Astrocyte (in vitro differentiated cells and primary cell): ENCODE results near the gene ADARB2. TPM values are rescaled to one million over a fixed set of nuclear protein-coding genes. Genes with fewer than 3 reads are reported as not detected.

Experiments used
- DNase-seq: peaks from one replicate; pipeline ENCODE4 v3.0.0-alpha.2; 2010; ENCODE audit warnings: low read depth
- FAIRE-seq: peaks from 2 replicates; lab custom pipeline; 2011; peaks lifted over from hg19 to GRCh38; lab: Jason Lieb, UNC
- H2AFZ ChIP-seq: 2 replicates; pipeline ENCODE4 v1.6.0; 2012; ENCODE audit warnings: low read depth, low read length, inconsistent platforms
- H3K27ac ChIP-seq: 2 replicates; pipeline ENCODE4 v1.5.1; 2011; ENCODE audit warnings: low read depth, low read length, inconsistent platforms
- H3K27me3 ChIP-seq: 2 replicates; pipeline ENCODE4 v1.6.0; 2011; ENCODE audit warnings: low read length, inconsistent platforms; ENCODE audit not compliant: insufficient read depth
- H3K36me3 ChIP-seq: 2 replicates; pipeline ENCODE4 v1.5.1; 2011; ENCODE audit warnings: low read length, inconsistent platforms; ENCODE audit not compliant: insufficient read depth
- H3K4me1 ChIP-seq: 2 replicates; pipeline ENCODE4 v1.5.1; 2011; ENCODE audit warnings: low read length, inconsistent platforms; ENCODE audit not compliant: insufficient read depth
- H3K4me2 ChIP-seq: 2 replicates; pipeline ENCODE4 v1.6.0; 2012; ENCODE audit warnings: low read length, inconsistent platforms
- H3K4me3 ChIP-seq: 2 replicates; pipeline ENCODE4 v1.5.1; 2011; ENCODE audit warnings: low read depth, mild to moderate bottlenecking, low read length, inconsistent platforms; ENCODE audit not compliant: insufficient read depth
- H3K79me2 ChIP-seq: 2 replicates; pipeline ENCODE4 v1.6.0; 2012; ENCODE audit warnings: mild to moderate bottlenecking, low read length, inconsistent platforms; ENCODE audit not compliant: insufficient read depth
- H3K9ac ChIP-seq: 2 replicates; pipeline ENCODE4 v1.6.0; 2012; ENCODE audit warnings: mild to moderate bottlenecking, low read length, inconsistent platforms
- H3K9me3 ChIP-seq: 2 replicates; pipeline ENCODE4 v1.5.1; 2012; ENCODE audit warnings: low read depth, mild to moderate bottlenecking, low read length, inconsistent platforms; ENCODE audit not compliant: insufficient read depth
- H4K20me1 ChIP-seq: 2 replicates; pipeline ENCODE4 v1.6.0; 2012; ENCODE audit warnings: low read length, inconsistent platforms; ENCODE audit not compliant: insufficient read depth
- H3K27ac Mint-ChIP-seq: one replicate; pipeline ENCODE4 v1.8.0; 2021; ENCODE audit warnings: mild to moderate bottlenecking, mixed read lengths; ENCODE audit not compliant: unreplicated experiment
- H3K27me3 Mint-ChIP-seq: one replicate; pipeline ENCODE4 v1.8.0; 2021; ENCODE audit warnings: low read depth, mixed read lengths; ENCODE audit not compliant: unreplicated experiment
- H3K36me3 Mint-ChIP-seq: one replicate; pipeline ENCODE4 v1.8.0; 2021; ENCODE audit warnings: low read depth, mixed read lengths; ENCODE audit not compliant: unreplicated experiment
- H3K4me1 Mint-ChIP-seq: one replicate; pipeline ENCODE4 v1.8.0; 2021; ENCODE audit warnings: low read depth, mixed read lengths; ENCODE audit not compliant: unreplicated experiment
- H3K4me3 Mint-ChIP-seq: one replicate; pipeline ENCODE4 v1.8.0; 2021; ENCODE audit warnings: mild to moderate bottlenecking, moderate library complexity, mixed read lengths; ENCODE audit not compliant: unreplicated experiment
- H3K9me3 Mint-ChIP-seq: one replicate; pipeline ENCODE4 v1.8.0; 2021; ENCODE audit warnings: mild to moderate bottlenecking, mixed read lengths; ENCODE audit not compliant: unreplicated experiment
- CTCF ChIP-seq: IDR thresholded peaks from 2 replicates; pipeline ENCODE4 v1.5.1; 2011; ENCODE audit warnings: low read depth, mild to moderate bottlenecking, inconsistent platforms, low read length, moderate library complexity; ENCODE audit not compliant: insufficient read depth
- EZH2 ChIP-seq: IDR thresholded peaks from 2 replicates; pipeline ENCODE4 v1.6.1; 2012; ENCODE audit warnings: mild to moderate bottlenecking, low read length, inconsistent platforms; ENCODE audit not compliant: insufficient read depth
- total RNA-seq: library from RNA; stranded (reverse); gene quantifications from 2 replicates; pipeline ENCODE4 v1.2.1, GENCODE V29; 2021

The ADARB2 gene
- total RNA-seq, 1 donor from 2014 or later = 0.18 TPM

DNA sequence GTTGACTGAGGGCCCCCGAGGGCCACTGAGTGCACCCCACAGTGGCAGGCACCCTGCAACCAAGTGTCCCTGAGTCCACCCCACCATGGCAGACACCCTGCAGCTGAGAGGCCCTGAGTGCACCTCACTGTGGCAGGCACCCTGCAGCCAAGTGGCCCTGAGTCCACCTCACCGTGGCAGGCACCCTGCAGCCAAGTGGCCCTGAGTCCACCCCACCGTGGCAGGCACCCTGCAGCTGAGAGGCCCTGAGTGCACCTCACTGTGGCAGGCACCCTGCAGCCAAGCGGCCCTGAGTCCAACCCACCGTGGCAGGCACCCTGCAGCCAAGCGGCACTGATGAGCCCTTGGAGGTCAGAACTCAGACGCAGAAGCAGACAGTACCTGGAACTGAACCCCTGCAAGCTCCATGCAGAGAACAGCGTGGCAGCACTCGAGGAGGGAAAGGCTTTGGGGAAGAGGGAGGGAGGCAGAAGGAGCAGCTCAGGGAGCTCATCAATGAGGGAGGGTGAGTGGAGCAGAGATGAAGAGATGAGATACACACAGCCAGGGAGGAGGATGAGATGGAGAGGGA lies 524.7 kb downstream of the ADARB2 start:
- Histone ChIP-seq H3K79me2 (no peaks in the 10 kb centered on the region), H3K9me3 (peaks cover 8% of the 10 kb centered on the region), H3K9ac (no peak overlapping the region), H2AFZ (no peak overlapping the region), H3K27me3 (no peaks in the 10 kb centered on the region), H3K4me1 (no peaks in the 10 kb centered on the region), H3K27ac (no peak overlapping the region), H3K4me2 (no peak overlapping the region), H4K20me1 (no peaks in the 10 kb centered on the region), H3K4me3 (no peak overlapping the region), H3K36me3 (no peaks in the 10 kb centered on the region)
- Mint-ChIP-seq H3K36me3 (no peaks in the 10 kb centered on the region), H3K4me1 (no peaks in the 10 kb centered on the region), H3K9me3 (no peaks in the 10 kb centered on the region), H3K27me3 (peaks cover 30% of the 10 kb centered on the region), H3K27ac (no peak overlapping the region), H3K4me3 (no peak overlapping the region)
- TF ChIP-seq EZH2 = no peak
- no peak for TF ChIP-seq CTCF
- FAIRE-seq (no peak), DNase-seq (no peak)

DNA sequence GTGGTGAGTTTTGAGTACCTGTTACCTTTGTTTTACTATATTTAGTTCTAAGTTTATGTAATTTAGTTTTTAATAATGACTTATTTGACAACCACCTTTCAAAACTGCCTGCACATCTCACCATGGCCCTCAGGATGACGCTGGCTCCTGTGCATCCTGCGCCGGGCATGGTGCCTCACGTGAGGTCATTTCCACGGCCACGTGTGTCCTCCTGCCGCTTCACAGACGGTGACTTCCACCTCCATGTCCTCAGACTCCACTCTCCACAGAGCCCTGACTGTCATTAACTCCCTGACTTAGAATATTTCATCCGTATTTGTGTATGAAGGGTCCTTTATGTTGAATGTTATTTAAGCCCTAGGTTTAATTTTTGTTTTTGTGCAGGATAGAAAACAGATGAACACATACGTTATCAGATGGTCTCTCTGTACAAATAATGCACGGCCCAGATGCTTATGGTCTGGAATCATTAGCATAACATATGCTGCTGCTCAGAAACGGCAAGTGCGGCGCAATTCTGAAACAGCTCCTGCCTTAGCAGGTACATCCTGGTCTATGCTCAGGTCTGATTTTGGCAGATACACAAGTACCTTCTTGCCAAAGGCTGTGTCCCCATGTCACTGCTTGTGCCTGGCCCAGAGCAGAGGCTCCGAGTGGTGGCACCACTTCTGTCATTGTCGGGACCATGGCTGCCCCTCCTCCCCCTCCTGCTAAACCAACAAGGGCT lies 525.3 kb downstream of the ADARB2 start:
- Histone ChIP-seq H4K20me1 (no peaks in the 10 kb centered on the region), H3K36me3 (no peaks in the 10 kb centered on the region), H3K4me1 (no peaks in the 10 kb centered on the region), H3K9ac (no peak overlapping the region), H2AFZ (no peak overlapping the region), H3K4me3 (no peak overlapping the region), H3K27me3 (no peaks in the 10 kb centered on the region), H3K79me2 (no peaks in the 10 kb centered on the region), H3K9me3 (peaks cover 8% of the 10 kb centered on the region), H3K27ac (no peak overlapping the region), H3K4me2 (no peak overlapping the region)
- Mint-ChIP-seq H3K27ac (no peak overlapping the region), H3K4me1 (no peaks in the 10 kb centered on the region), H3K27me3 (peaks cover 34% of the 10 kb centered on the region), H3K4me3 (no peak overlapping the region), H3K36me3 (no peaks in the 10 kb centered on the region), H3K9me3 (no peaks in the 10 kb centered on the region)
- TF ChIP-seq EZH2 = no peak
- DNase-seq (no peak), FAIRE-seq (no peak)

GRCh38 chr10:1210667-1211066 lies 526.7 kb downstream of the ADARB2 start:
- no peak for FAIRE-seq
- H3K36me3 Mint-ChIP-seq = no peaks in the 10 kb centered on the region
- TF ChIP-seq EZH2 (no peak), CTCF (no peak)
- H3K27ac ChIP-seq = no peak overlapping the region
- H3K4me2 ChIP-seq = no peak overlapping the region
- peaks cover 8% of the 10 kb centered on the region for H3K9me3 ChIP-seq
- H4K20me1 ChIP-seq = no peaks in the 10 kb centered on the region
- H3K27me3 ChIP-seq = no peaks in the 10 kb centered on the region
- H3K4me1 Mint-ChIP-seq = no peaks in the 10 kb centered on the region
- no peak overlapping the region for H3K27ac Mint-ChIP-seq
- no peak for DNase-seq
- H3K4me1 ChIP-seq = no peaks in the 10 kb centered on the region
- no peaks in the 10 kb centered on the region for H3K79me2 ChIP-seq
- no peak overlapping the region for H2AFZ ChIP-seq
- no peaks in the 10 kb centered on the region for H3K36me3 ChIP-seq
- no peak overlapping the region for H3K4me3 ChIP-seq
- H3K9me3 Mint-ChIP-seq = no peaks in the 10 kb centered on the region
- peaks cover 39% of the 10 kb centered on the region for H3K27me3 Mint-ChIP-seq
- H3K9ac ChIP-seq = no peak overlapping the region
- no peak overlapping the region for H3K4me3 Mint-ChIP-seq
